SK-MEL-5 (cell line): ENCODE data around the gene UBAP1. TPM values are rescaled to one million over a fixed set of nuclear protein-coding genes. Genes with fewer than 3 reads are reported as not detected.
"Not testable (repeated sequence)": the region's sequence is repeated elsewhere in the genome, so short reads cannot be mapped to it uniquely, and the experiment has no call there.

ENCODE experiments used
- DNase-seq: peaks from one replicate; pipeline ENCODE4 v3.0.0-alpha.2; 2016; ENCODE audit warnings: low read depth, low spot score
- in situ Hi-C: cut with HindIII; loops from 2 replicates; pipeline ENCODE4 v1.10.0; 2016; ENCODE audit warnings: low sequenced_read_pairs, high pct_unique_total_duplicates, low pct_unique_long_range_greater_than_20kb
- total RNA-seq: library from RNA; depleted of rRNA; stranded (reverse); fragments of >200 nt; shearing (Covaris generic); gene quantifications from 2 replicates; pipeline ENCODE4 v1.2.3, GENCODE V29; 2014

Gene UBAP1
- total RNA-seq, 1 experiment from 2014 or later = 11.2 TPM

- in situ Hi-C loops = no loop called here
- no peak for DNase-seq
These were observed 70.4 kb downstream of the UBAP1 start for GRCh38 chr9:34249274-34249673.

GRCh38 chr9:34250721-34251120 lies 71.9 kb downstream of the UBAP1 start:
- in situ Hi-C loops = no loop called here
- no peak for DNase-seq

- in situ Hi-C loops = no loop called here
- no peak for DNase-seq
These were observed 73.2 kb downstream of the UBAP1 start for GRCh38 chr9:34252016-34252415.

- peak; percentile 67 for DNase-seq
- in situ Hi-C loops = no loop called here
These were observed 74.0 kb downstream of the UBAP1 start for GRCh38 chr9:34252670-34253459.

- in situ Hi-C loops = no loop called here
- no peak for DNase-seq
These were observed 74.6 kb downstream of the UBAP1 start for GRCh38 chr9:34253460-34253837.

GRCh38 chr9:34254141-34254913 lies 75.5 kb downstream of the UBAP1 start:
- no peak for DNase-seq
- in situ Hi-C loops = no loop called here

- in situ Hi-C loops = no loop called here
- DNase-seq = no peak
These were observed 76.4 kb downstream of the UBAP1 start for GRCh38 chr9:34254966-34255825.

GRCh38 chr9:34256104-34256503 lies 77.3 kb downstream of the UBAP1 start:
- DNase-seq = no peak
- in situ Hi-C loops = no loop called here

GRCh38 chr9:34256987-34257585 lies 78.2 kb downstream of the UBAP1 start:
- in situ Hi-C loops = no loop called here
- DNase-seq = no peak

GRCh38 chr9:34259315-34259714 lies 80.5 kb downstream of the UBAP1 start:
- no peak for DNase-seq
- in situ Hi-C loops = no loop called here

GRCh38 chr9:34262971-34263370 lies 84.1 kb downstream of the UBAP1 start:
- DNase-seq = no peak
- in situ Hi-C loops = no loop called here

- in situ Hi-C loops = no loop called here
- no peak for DNase-seq
These were observed 88.8 kb downstream of the UBAP1 start for GRCh38 chr9:34267660-34268059.

- in situ Hi-C loops = no loop called here
- no peak for DNase-seq
These were observed 92.6 kb downstream of the UBAP1 start for GRCh38 chr9:34271265-34272006.

GRCh38 chr9:34272101-34272541 lies 93.3 kb downstream of the UBAP1 start:
- in situ Hi-C loops = no loop called here
- DNase-seq = no peak

- DNase-seq, in situ Hi-C loops: not testable (repeated sequence)
These were observed 94.7 kb downstream of the UBAP1 start for GRCh38 chr9:34273588-34273987.

GRCh38 chr9:34275811-34276210 lies 97.0 kb downstream of the UBAP1 start:
- DNase-seq = no peak
- in situ Hi-C loops = no loop called here

- in situ Hi-C loops = no loop called here
- no peak for DNase-seq
These were observed 97.9 kb downstream of the UBAP1 start for GRCh38 chr9:34276772-34277171.
